ENCODE data around the gene CELSR1.

Gene CELSR1

DNA sequence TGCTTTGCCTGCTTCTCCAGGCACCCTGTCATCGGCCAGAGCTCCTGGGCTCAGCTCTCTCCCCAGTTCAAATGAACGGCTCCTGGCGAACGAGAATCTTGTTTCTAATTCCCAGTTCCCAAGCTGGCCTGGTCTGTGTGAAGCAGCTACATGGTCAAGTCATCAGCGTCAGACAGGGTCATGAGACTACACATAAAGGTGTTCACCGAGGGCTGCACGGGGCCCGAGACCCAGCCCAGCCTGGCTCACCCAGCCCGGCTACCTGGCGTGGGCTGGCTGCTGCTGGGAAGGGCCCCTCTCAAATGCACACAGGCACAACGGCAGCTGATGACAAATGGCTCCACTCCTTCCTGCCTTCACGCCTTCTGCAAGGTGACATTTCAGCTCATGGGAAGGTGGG, 14.6 kb upstream of the CELSR1 start:
- no peaks in the 10 kb centered on the region for H3K79me2 ChIP-seq (ENCODE audit: insufficient read depth, low read depth)
- no peaks in the 10 kb centered on the region for H3K36me3 ChIP-seq (ENCODE audit: insufficient read depth)
- peaks cover 21% of the 10 kb centered on the region; the same call in 1 of the 2 replicates for H3K27me3 ChIP-seq (ENCODE audit: insufficient read depth, low read depth)
- H3K27ac ChIP-seq = no peak overlapping the region
- no peaks in the 10 kb centered on the region for H4K20me1 ChIP-seq (ENCODE audit: insufficient read depth)
- no peak overlapping the region for H3K4me3 ChIP-seq (IDR thresholded peaks at IDR 0.05; ENCODE audit: insufficient read depth, low read depth, low read length)
- no peak overlapping the region for H3K9ac ChIP-seq
- no peak overlapping the region for H2AFZ ChIP-seq (ENCODE audit: low read depth)
- H3K4me1 ChIP-seq (ENCODE audit: low read depth, poor library complexity, severe bottlenecking) = no peaks in the 10 kb centered on the region
- TF ChIP-seq, protein P1, sequence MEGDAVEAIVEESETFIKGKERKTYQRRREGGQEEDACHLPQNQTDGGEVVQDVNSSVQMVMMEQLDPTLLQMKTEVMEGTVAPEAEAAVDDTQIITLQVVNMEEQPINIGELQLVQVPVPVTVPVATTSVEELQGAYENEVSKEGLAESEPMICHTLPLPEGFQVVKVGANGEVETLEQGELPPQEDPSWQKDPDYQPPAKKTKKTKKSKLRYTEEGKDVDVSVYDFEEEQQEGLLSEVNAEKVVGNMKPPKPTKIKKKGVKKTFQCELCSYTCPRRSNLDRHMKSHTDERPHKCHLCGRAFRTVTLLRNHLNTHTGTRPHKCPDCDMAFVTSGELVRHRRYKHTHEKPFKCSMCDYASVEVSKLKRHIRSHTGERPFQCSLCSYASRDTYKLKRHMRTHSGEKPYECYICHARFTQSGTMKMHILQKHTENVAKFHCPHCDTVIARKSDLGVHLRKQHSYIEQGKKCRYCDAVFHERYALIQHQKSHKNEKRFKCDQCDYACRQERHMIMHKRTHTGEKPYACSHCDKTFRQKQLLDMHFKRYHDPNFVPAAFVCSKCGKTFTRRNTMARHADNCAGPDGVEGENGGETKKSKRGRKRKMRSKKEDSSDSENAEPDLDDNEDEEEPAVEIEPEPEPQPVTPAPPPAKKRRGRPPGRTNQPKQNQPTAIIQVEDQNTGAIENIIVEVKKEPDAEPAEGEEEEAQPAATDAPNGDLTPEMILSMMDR (conservative IDR thresholded peaks at IDR 0.05; ENCODE audit: low read depth, low read length) = no peak
- H3K4me2 ChIP-seq = no peak overlapping the region

DNA sequence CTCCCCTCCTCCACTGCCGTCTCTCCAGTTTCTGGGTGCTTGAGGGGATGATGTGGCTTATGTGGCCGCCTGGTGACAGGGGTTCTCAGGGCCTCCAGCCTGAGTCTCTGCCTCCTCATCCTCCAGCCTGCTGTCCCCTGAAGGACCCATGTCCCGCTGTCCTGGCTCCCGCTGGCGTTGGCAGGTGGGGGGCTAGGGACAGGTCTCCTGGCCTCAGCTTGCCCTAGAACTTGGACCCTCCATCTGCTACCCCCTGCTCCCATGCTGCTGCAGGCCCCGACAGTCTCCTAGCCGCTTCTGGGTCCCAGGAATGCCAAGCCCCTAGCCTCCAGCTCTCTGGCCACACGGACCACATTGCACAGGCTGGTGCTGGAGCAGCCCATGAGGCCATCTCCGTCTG, 13.9 kb upstream of the CELSR1 start:
- Histone ChIP-seq H3K27ac (no peak overlapping the region), H4K20me1 (ENCODE audit: insufficient read depth) (no peaks in the 10 kb centered on the region), H3K36me3 (ENCODE audit: insufficient read depth) (no peaks in the 10 kb centered on the region), H3K4me1 (ENCODE audit: low read depth, poor library complexity, severe bottlenecking) (no peaks in the 10 kb centered on the region), H2AFZ (ENCODE audit: low read depth) (no peak overlapping the region), H3K9ac (no peak overlapping the region), H3K27me3 (ENCODE audit: insufficient read depth, low read depth) (peaks cover 21% of the 10 kb centered on the region; the same call in 1 of the 2 replicates), H3K4me2 (no peak overlapping the region), H3K79me2 (ENCODE audit: insufficient read depth, low read depth) (no peaks in the 10 kb centered on the region), H3K4me3 (IDR thresholded peaks at IDR 0.05; ENCODE audit: insufficient read depth, low read depth, low read length) (no peak overlapping the region)
- TF ChIP-seq, protein P1 (conservative IDR thresholded peaks at IDR 0.05; ENCODE audit: low read depth, low read length) = no peak

DNA sequence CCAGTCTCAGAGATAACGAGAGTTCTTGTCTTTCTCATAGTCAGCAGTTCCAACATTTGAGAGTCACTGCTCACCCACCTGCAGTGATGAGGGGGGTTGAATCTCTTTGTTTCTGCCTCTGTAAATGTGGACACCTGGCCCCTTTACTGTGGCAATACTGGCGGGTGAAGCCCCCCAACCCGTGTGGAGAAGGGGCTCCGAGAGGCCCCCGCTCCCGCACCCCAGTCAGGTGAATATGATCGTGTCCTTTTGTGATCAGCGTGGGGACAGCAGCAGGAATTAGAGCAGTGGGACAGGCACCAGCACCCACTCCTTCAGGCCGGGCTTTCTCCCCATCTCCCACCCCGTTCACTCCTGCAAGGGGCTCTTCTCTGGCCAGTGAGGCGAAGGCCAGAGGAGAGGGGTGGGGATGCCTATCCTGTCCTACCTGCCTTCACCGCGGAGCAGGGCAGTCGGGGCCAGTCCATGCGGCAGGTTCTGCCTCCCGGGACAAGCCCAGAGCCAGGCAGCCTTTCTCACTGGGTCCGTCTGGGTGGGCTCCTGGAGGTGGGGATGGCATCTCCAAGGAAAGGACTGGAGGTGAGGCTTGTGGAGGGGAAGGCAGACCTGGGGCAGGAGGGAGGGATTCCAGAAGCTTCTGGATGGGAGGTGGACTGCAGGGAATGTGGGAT, 12.7 kb upstream of the CELSR1 start:
- TF ChIP-seq, protein P1 (conservative IDR thresholded peaks at IDR 0.05; ENCODE audit: low read depth, low read length) = no peak
- no peak overlapping the region for H3K4me2 ChIP-seq
- H3K4me3 ChIP-seq (IDR thresholded peaks at IDR 0.05; ENCODE audit: insufficient read depth, low read depth, low read length) = no peak overlapping the region
- no peaks in the 10 kb centered on the region for H3K79me2 ChIP-seq (ENCODE audit: insufficient read depth, low read depth)
- H2AFZ ChIP-seq (ENCODE audit: low read depth) = no peak overlapping the region
- no peaks in the 10 kb centered on the region for H3K36me3 ChIP-seq (ENCODE audit: insufficient read depth)
- peaks cover 22% of the 10 kb centered on the region; the same call in 1 of the 2 replicates for H3K27me3 ChIP-seq (ENCODE audit: insufficient read depth, low read depth)
- no peak overlapping the region for H3K27ac ChIP-seq
- H4K20me1 ChIP-seq (ENCODE audit: insufficient read depth) = no peaks in the 10 kb centered on the region
- no peak overlapping the region for H3K9ac ChIP-seq
- no peaks in the 10 kb centered on the region for H3K4me1 ChIP-seq (ENCODE audit: low read depth, poor library complexity, severe bottlenecking)

DNA sequence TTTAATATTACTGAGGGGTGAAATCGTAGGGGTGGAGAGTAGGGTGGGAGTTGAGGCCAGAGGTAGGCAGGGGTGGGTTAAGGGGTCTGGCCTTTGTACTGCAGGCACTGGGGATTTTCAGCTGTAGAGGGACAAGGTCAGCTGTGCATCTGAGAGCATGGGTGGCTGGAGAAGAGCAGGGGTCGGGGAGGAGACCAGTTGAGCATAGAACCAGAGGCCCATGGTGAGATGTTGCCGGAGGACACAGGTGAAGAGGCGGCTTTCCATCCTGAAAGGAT, 12.1 kb upstream of the CELSR1 start:
- Histone ChIP-seq H3K79me2 (ENCODE audit: insufficient read depth, low read depth) (no peaks in the 10 kb centered on the region), H3K9ac (no peak overlapping the region), H3K27ac (no peak overlapping the region), H3K4me2 (no peak overlapping the region), H3K27me3 (ENCODE audit: insufficient read depth, low read depth) (peaks cover 22% of the 10 kb centered on the region; the same call in 1 of the 2 replicates), H3K36me3 (ENCODE audit: insufficient read depth) (no peaks in the 10 kb centered on the region), H3K4me1 (ENCODE audit: low read depth, poor library complexity, severe bottlenecking) (no peaks in the 10 kb centered on the region), H4K20me1 (ENCODE audit: insufficient read depth) (no peaks in the 10 kb centered on the region), H2AFZ (ENCODE audit: low read depth) (no peak overlapping the region), H3K4me3 (IDR thresholded peaks at IDR 0.05; ENCODE audit: insufficient read depth, low read depth, low read length) (no peak overlapping the region)
- TF ChIP-seq, protein P1 (conservative IDR thresholded peaks at IDR 0.05; ENCODE audit: low read depth, low read length) = no peak
